Upper lobe of left lung (tissue), 4 donors: Measurements from ENCODE around the gene ROR2.

Experiments
- POLR2AphosphoS5 ChIP-seq, 2 donors: sonication (generic); formaldehyde crosslinking; IDR thresholded peaks; one replicate each; pipeline ENCODE4 v1.5.1; 2017; ENCODE audit warnings: antibody characterized with exemption in 2 of 2
- TF ChIP-seq, protein P1 (sequence below), 6 experiments: fragments of 450-650 bp in 4 of 6; fragments of 200-600 bp in 2 of 6; sonication (generic) in 2 of 6; IDR thresholded peaks; one replicate each; pipeline ENCODE4 v1.5.1; 2016 to 2019; ENCODE audit warnings: antibody characterized with exemption in 6 of 6

DNA sequence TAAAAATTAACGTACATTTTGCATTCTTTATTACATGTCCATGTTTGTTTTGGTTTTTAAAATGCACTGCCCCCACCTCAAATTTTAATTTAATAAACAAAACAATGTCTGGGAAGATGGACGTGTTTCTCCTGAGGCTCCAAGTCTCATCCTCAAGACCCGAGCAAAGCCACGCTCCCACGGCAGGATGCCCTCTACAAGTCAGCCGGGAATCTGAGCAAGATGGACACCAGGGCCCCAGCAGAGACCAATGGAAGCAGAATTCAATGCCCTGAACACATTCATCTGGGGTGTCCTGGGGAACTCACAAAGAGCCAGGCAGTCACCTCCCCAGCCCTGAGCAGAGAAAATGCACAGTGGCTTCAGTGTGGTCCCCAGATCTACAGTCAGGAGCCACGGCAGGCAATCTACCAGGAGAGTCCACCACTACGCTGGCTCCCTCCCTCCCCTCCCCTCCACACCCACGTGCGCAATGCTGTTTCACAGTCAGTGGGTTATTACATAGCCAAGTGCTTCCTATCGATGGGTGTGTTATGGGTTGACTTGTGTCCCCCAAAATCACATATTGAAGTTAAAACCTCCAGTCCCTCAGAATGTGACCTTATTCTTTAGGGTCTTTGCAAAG lies 129.8 kb downstream of the ROR2 start:
- no peak for TF ChIP-seq POLR2AphosphoS5 (IDR thresholded peaks at IDR 0.05)
- TF ChIP-seq, protein P1, sequence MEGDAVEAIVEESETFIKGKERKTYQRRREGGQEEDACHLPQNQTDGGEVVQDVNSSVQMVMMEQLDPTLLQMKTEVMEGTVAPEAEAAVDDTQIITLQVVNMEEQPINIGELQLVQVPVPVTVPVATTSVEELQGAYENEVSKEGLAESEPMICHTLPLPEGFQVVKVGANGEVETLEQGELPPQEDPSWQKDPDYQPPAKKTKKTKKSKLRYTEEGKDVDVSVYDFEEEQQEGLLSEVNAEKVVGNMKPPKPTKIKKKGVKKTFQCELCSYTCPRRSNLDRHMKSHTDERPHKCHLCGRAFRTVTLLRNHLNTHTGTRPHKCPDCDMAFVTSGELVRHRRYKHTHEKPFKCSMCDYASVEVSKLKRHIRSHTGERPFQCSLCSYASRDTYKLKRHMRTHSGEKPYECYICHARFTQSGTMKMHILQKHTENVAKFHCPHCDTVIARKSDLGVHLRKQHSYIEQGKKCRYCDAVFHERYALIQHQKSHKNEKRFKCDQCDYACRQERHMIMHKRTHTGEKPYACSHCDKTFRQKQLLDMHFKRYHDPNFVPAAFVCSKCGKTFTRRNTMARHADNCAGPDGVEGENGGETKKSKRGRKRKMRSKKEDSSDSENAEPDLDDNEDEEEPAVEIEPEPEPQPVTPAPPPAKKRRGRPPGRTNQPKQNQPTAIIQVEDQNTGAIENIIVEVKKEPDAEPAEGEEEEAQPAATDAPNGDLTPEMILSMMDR (IDR thresholded peaks at IDR 0.05) = no peak
